Smooth muscle cell (in vitro differentiated cells): ENCODE data around the gene TBX18. TPM values are rescaled to one million over a fixed set of nuclear protein-coding genes. Genes with fewer than 3 reads are reported as not detected.

Experiments
- DNase-seq: peaks from one replicate; lab custom pipeline; 2025; ENCODE audit not compliant: unreplicated experiment; lab: John Stamatoyannopoulos, UW
- H2AFZ ChIP-seq: fragments of 200-600 bp; sonication (generic); 2 replicates; pipeline ENCODE4 v1.6.0; 2016; ENCODE audit warnings: antibody characterized with exemption, low read depth, mild to moderate bottlenecking
- H3F3A ChIP-seq: fragments of 200-600 bp; sonication (generic); 2 replicates; pipeline ENCODE4 v1.6.0; 2017; ENCODE audit warnings: antibody characterized with exemption, low read depth
- H3K27ac ChIP-seq: fragments of 200-600 bp; sonication (generic); 2 replicates; pipeline ENCODE4 v1.5.1; 2016; ENCODE audit warnings: low read depth, mild to moderate bottlenecking
- H3K27me3 ChIP-seq: fragments of 200-600 bp; sonication (generic); 2 replicates; pipeline ENCODE4 v1.6.1; 2016; ENCODE audit warnings: low read depth, mild to moderate bottlenecking
- H3K36me3 ChIP-seq: fragments of 200-600 bp; sonication (generic); 2 replicates; pipeline ENCODE4 v1.5.1; 2016; ENCODE audit warnings: low read depth
- H3K4me1 ChIP-seq: fragments of 200-600 bp; sonication (generic); 2 replicates; pipeline ENCODE4 v1.5.1; 2016; ENCODE audit warnings: low read depth
- H3K4me2 ChIP-seq: fragments of 200-600 bp; sonication (generic); 2 replicates; pipeline ENCODE4 v1.6.0; 2016; ENCODE audit warnings: mild to moderate bottlenecking
- H3K4me3 ChIP-seq: fragments of 200-600 bp; sonication (generic); 2 replicates; pipeline ENCODE4 v1.5.1; 2016; ENCODE audit warnings: mild to moderate bottlenecking
- H3K79me2 ChIP-seq: fragments of 200-600 bp; sonication (generic); 2 replicates; pipeline ENCODE4 v1.6.0; 2016; ENCODE audit warnings: low read depth, mild to moderate bottlenecking
- H3K9ac ChIP-seq: fragments of 200-600 bp; sonication (generic); 2 replicates; pipeline ENCODE4 v1.6.0; 2016; ENCODE audit warnings: low read depth
- H3K9me3 ChIP-seq: fragments of 200-600 bp; sonication (generic); replicated peaks from 2 replicates; pipeline ENCODE4 v1.5.1; 2016; ENCODE audit warnings: low read depth
- H4K20me1 ChIP-seq: fragments of 200-600 bp; sonication (generic); 2 replicates; pipeline ENCODE4 v1.6.0; 2016; ENCODE audit warnings: low read depth
- WGBS: methylation state at CpG from one replicate; pipeline ENCODE4 v1.1.7; 2016; ENCODE audit warnings: low lambda C conversion rate; 5-methylcytosine and 5-hydroxymethylcytosine counted together
- polyA plus RNA-seq: library from polyadenylated mRNA; unstranded; fragments of >200 nt; fragmentation: Nextera tagmentation; extraction: Ambion mirVana; gene quantifications from 2 replicates; pipeline ENCODE4 v1.2.1, GENCODE V29; 2016
- total RNA-seq: library from RNA; depleted of rRNA; stranded (reverse); fragments of >200 nt; gene quantifications from 2 replicates; pipeline ENCODE4 v1.2.3, GENCODE V29; 2014
- TF ChIP-seq, protein P1 (sequence below): fragments of 200-600 bp; sonication (generic); IDR thresholded peaks from 2 replicates; pipeline ENCODE4 v1.5.1; 2017; ENCODE audit warnings: borderline replicate concordance, mild to moderate bottlenecking, antibody characterized with exemption; ENCODE audit not compliant: insufficient read depth, poor library complexity, severe bottlenecking

TBX18 gene
- total and polyA plus RNA-seq, 2 experiments from 2014 or later = 0.59 to 2.3 TPM

DNA sequence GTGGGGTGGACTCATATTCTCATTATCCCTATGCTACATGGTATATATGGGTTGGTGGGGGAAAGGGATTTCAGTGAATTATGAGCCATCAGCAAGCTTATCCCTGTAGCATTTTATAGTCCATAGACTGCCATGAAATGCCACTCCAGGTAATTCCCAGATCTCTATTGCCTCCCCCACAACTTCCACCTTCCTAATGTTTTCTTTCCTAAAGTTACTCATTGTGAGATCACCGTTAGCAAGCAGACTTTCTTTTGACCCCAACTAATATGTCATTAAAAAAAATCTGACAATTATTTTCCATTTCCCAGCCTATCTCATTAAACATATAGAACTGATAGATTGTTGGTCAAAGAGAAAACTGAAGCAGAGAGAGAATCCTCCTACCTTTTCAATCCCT is 40.7 kb upstream of the TBX18 start:
- no peak overlapping the region for H3K4me3 ChIP-seq
- no peaks in the 10 kb centered on the region for H3K79me2 ChIP-seq
- H3K36me3 ChIP-seq = no peaks in the 10 kb centered on the region
- no peak overlapping the region for H3K9ac ChIP-seq
- H3K27me3 ChIP-seq = peaks cover 13% of the 10 kb centered on the region
- no peak overlapping the region for H2AFZ ChIP-seq
- no peaks in the 10 kb centered on the region for H4K20me1 ChIP-seq
- DNase-seq = no peak
- TF ChIP-seq, protein P1, sequence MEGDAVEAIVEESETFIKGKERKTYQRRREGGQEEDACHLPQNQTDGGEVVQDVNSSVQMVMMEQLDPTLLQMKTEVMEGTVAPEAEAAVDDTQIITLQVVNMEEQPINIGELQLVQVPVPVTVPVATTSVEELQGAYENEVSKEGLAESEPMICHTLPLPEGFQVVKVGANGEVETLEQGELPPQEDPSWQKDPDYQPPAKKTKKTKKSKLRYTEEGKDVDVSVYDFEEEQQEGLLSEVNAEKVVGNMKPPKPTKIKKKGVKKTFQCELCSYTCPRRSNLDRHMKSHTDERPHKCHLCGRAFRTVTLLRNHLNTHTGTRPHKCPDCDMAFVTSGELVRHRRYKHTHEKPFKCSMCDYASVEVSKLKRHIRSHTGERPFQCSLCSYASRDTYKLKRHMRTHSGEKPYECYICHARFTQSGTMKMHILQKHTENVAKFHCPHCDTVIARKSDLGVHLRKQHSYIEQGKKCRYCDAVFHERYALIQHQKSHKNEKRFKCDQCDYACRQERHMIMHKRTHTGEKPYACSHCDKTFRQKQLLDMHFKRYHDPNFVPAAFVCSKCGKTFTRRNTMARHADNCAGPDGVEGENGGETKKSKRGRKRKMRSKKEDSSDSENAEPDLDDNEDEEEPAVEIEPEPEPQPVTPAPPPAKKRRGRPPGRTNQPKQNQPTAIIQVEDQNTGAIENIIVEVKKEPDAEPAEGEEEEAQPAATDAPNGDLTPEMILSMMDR = no peak
- H3K4me1 ChIP-seq = no peaks in the 10 kb centered on the region
- H3K9me3 ChIP-seq = no peaks in the 10 kb centered on the region
- no peak overlapping the region for H3K4me2 ChIP-seq
- no peak overlapping the region for H3K27ac ChIP-seq
- no peaks in the 10 kb centered on the region for H3F3A ChIP-seq
- 84% methylated on average over 1 of the region's 1 CpG for WGBS

DNA sequence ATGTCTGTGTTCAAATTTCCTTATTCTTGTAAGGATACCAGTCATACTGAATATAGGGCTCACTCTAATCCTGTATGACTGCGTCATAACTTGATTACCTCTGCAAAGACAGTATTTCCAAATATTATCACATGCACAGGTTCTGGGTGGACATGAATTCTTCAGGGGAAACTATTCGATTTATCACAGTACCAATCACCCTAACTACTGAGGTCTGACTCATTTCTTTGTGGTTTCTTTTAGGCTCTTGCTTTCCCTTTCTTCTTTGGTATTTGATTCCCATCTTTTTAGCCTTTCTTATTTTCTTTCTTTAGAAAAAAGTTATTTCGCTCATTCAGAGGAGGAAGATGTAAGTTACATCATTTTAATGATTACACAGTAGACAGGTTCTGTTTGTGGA is 40.3 kb upstream of the TBX18 start:
- Histone ChIP-seq H3K79me2 (no peaks in the 10 kb centered on the region), H3K4me1 (no peaks in the 10 kb centered on the region), H3K27me3 (peaks cover 13% of the 10 kb centered on the region), H3K9ac (no peak overlapping the region), H3K9me3 (no peaks in the 10 kb centered on the region), H2AFZ (no peak overlapping the region), H3K36me3 (no peaks in the 10 kb centered on the region), H3K27ac (no peak overlapping the region), H3K4me2 (no peak overlapping the region), H3F3A (no peaks in the 10 kb centered on the region), H3K4me3 (no peak overlapping the region), H4K20me1 (no peaks in the 10 kb centered on the region)
- TF ChIP-seq, protein P1 = no peak
- DNase-seq = no peak
- 84% methylated on average over 3 of the region's 3 CpGs for WGBS

DNA sequence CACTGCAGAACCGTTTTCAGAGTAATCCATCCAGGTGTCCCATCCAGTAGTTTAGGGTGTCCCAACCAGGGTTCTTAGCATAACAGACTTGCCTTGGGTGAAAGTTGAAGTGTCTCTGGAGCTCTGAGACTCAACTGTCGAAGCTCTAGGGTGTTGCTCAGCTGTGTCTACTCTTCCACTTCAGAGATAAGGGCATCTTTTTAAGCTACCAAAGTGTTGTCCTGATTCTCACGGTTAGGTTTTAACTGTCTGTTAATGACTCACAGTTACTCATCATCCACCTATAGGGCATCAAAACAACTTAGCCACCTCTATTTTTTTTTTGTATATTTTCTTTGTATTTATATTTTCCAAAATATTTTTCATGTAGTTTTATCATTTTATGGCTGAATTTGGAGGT is 36.9 kb upstream of the TBX18 start:
- H3K27ac ChIP-seq = no peak overlapping the region
- H3K36me3 ChIP-seq = no peaks in the 10 kb centered on the region
- H3K9ac ChIP-seq = no peak overlapping the region
- no peak overlapping the region for H3K4me3 ChIP-seq
- WGBS = 63% methylated on average over 3 of the region's 3 CpGs
- H4K20me1 ChIP-seq = no peaks in the 10 kb centered on the region
- DNase-seq = no peak
- no peaks in the 10 kb centered on the region for H3F3A ChIP-seq
- H3K4me2 ChIP-seq = no peak overlapping the region
- H3K79me2 ChIP-seq = no peaks in the 10 kb centered on the region
- no peaks in the 10 kb centered on the region for H3K9me3 ChIP-seq
- TF ChIP-seq, protein P1 = no peak
- no peak overlapping the region for H2AFZ ChIP-seq
- H3K4me1 ChIP-seq = no peaks in the 10 kb centered on the region
- peaks cover 13% of the 10 kb centered on the region for H3K27me3 ChIP-seq

DNA sequence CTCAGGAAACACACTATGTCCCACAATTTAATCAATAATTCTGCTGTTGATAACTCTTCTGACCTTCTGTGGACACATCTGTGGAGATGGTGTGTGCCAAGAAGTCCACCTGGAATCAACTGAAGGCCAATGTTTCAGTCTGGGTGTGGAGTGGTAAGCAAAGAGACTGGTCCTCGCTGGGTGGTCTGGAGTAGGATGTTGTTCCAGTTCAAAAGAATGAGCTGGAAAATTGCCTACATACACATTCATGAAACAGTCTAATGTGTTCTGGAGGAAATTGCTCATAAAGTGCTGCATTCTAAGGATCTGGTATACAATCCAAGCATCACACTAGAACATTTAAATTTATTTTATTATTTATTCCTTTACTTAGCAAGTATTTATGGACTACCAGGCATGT is 33.9 kb upstream of the TBX18 start:
- H3K4me2 ChIP-seq = no peak overlapping the region
- H2AFZ ChIP-seq = no peak overlapping the region
- no peaks in the 10 kb centered on the region for H3K9me3 ChIP-seq
- DNase-seq = no peak
- no peak overlapping the region for H3K9ac ChIP-seq
- H3K27ac ChIP-seq = no peak overlapping the region
- H4K20me1 ChIP-seq = no peaks in the 10 kb centered on the region
- H3K4me1 ChIP-seq = no peaks in the 10 kb centered on the region
- H3F3A ChIP-seq = no peaks in the 10 kb centered on the region
- TF ChIP-seq, protein P1 = no peak
- H3K4me3 ChIP-seq = no peak overlapping the region
- 72% methylated on average over 1 of the region's 1 CpG for WGBS
- no peaks in the 10 kb centered on the region for H3K79me2 ChIP-seq
- H3K36me3 ChIP-seq = no peaks in the 10 kb centered on the region
- H3K27me3 ChIP-seq = no peaks in the 10 kb centered on the region
